GM12878 (cell line): Measurements from ENCODE around the gene RCC1. TPM values are rescaled to one million over a fixed set of nuclear protein-coding genes. Genes with fewer than 3 reads are reported as not detected.
A peak's percentile ranks its signal among the peaks of the same experiment; 100 is the strongest.

Experiments
- ATAC-seq: fragments of 200-7000 bp; cut with Tn5 transposase; 3 replicates; pipeline ENCODE4 v1.9.1; 2020; ENCODE audit warnings: mild to moderate bottlenecking, moderate library complexity
- Bru-seq: library from RNA; stranded (reverse); fragments of 400-500 nt; gene quantifications from one replicate; lab custom pipeline; 2021; lab: Mats Ljungman, UMichigan
- BruChase-seq, 2 experiments: library from RNA; stranded (reverse); fragments of 400-500 nt; gene quantifications; one replicate each; lab custom pipeline; 2021; lab: Mats Ljungman, UMichigan
- BruUV-seq: library from RNA; stranded (reverse); fragments of 400-500 nt; replicated peaks from 2 replicates; lab custom pipeline; 2021; lab: Mats Ljungman, UMichigan
- CTCF ChIA-PET: fragments of 300-600 bp; sonication (Branson Sonifier 250); formaldehyde crosslinking; extraction: SDS; loops from one replicate; lab custom pipeline; 2021; ENCODE audit warnings: inconsistent platforms; lab: Yijun Ruan, JAX
- POLR2A ChIA-PET: fragments of 350-600 bp; formaldehyde crosslinking; extraction: SDS; loops from one replicate; lab custom pipeline; 2021; ENCODE audit warnings: inconsistent platforms; lab: Charles Lee
- RAD21 ChIA-PET: fragments of 300-600 bp; sonication (Branson Sonifier 250); formaldehyde crosslinking; loops from one replicate; lab custom pipeline; 2023; ENCODE audit warnings: antibody characterized with exemption; ENCODE audit not compliant: unreplicated experiment; lab: Charles Lee
- SMC1A ChIA-PET: fragments of 300-600 bp; sonication (Branson Sonifier 250); formaldehyde crosslinking; loops from one replicate; lab custom pipeline; 2023; ENCODE audit not compliant: unreplicated experiment, uncharacterized antibody; lab: Charles Lee
- DNase-seq: peaks from one replicate; pipeline ENCODE4 v3.0.0-alpha.2; 2011; ENCODE audit warnings: low read depth, low spot score
- FAIRE-seq: peaks from 3 replicates; lab custom pipeline; 2011; peaks lifted over from hg19 to GRCh38; lab: Jason Lieb, UNC
- H2AFZ ChIP-seq: 2 replicates; pipeline ENCODE4 v1.6.0; 2011; ENCODE audit warnings: low read depth, low read length, control low read depth; ENCODE audit not compliant: control insufficient read depth
- H3K27ac ChIP-seq: 2 replicates; pipeline ENCODE4 v1.5.1; 2011; ENCODE audit warnings: control low read depth; ENCODE audit not compliant: control insufficient read depth, insufficient read depth
- H3K27me3 ChIP-seq, 2 experiments: replicated peaks in 1 of 2; 2 replicates each; pipeline versions ENCODE4 v1.6.0 to v1.6.1; 2011; ENCODE audit warnings: low read length in 1 of 2; ENCODE audit not compliant: control insufficient read depth in 2 of 2, insufficient read depth in 2 of 2
- H3K36me3 ChIP-seq, 2 experiments: 2 replicates each; pipeline ENCODE4 v1.5.1; 2011; ENCODE audit warnings: low read length in 1 of 2; ENCODE audit not compliant: control insufficient read depth in 2 of 2, insufficient read depth in 2 of 2
- H3K4me1 ChIP-seq: 2 replicates; pipeline ENCODE4 v1.6.1; 2011; ENCODE audit warnings: mild to moderate bottlenecking, low read length, moderate library complexity, mixed read lengths; ENCODE audit not compliant: control insufficient read depth, insufficient read depth
- H3K4me2 ChIP-seq: 2 replicates; pipeline ENCODE4 v1.6.0; 2011; ENCODE audit warnings: control low read depth; ENCODE audit not compliant: control insufficient read depth, insufficient read depth
- H3K4me3 ChIP-seq: fragments of 200-600 bp; sonication (generic); 2 replicates; pipeline ENCODE4 v1.5.1; 2016
- H3K79me2 ChIP-seq: 2 replicates; pipeline ENCODE4 v1.6.0; 2011; ENCODE audit warnings: low read length; ENCODE audit not compliant: control insufficient read depth, insufficient read depth
- H3K9ac ChIP-seq: 2 replicates; pipeline ENCODE4 v1.8.0; 2011; ENCODE audit warnings: low read length, control low read depth, mixed read lengths; ENCODE audit not compliant: control insufficient read depth, insufficient read depth
- H3K9me3 ChIP-seq: replicated peaks from 3 replicates; pipeline ENCODE4 v1.5.1; 2011; ENCODE audit warnings: mild to moderate bottlenecking, low read length; ENCODE audit not compliant: control insufficient read depth, insufficient read depth
- H4K20me1 ChIP-seq: 2 replicates; pipeline ENCODE4 v1.6.0; 2011; ENCODE audit not compliant: control insufficient read depth, insufficient read depth
- BCL11A ChIP-seq: IDR thresholded peaks from 2 replicates; pipeline ENCODE4 v1.6.1; 2011; ENCODE audit warnings: low read depth, low read length
- HSF1 ChIP-seq: fragments of 150-350 bp; IDR thresholded peaks from 2 replicates; pipeline ENCODE4 v1.6.1; 2014; ENCODE audit warnings: mild to moderate bottlenecking, low read depth, low read length
- KLF5 ChIP-seq: fragments of 450-650 bp; IDR thresholded peaks from 2 replicates; pipeline ENCODE4 v1.6.1; 2014; ENCODE audit warnings: mild to moderate bottlenecking; ENCODE audit not compliant: partially characterized antibody
- POLR2AphosphoS5 ChIP-seq: IDR thresholded peaks from 2 replicates; pipeline ENCODE4 v1.6.1; 2011; ENCODE audit warnings: mild to moderate bottlenecking, low read length, inconsistent platforms
- PRDM15 ChIP-seq: fragments of 450-650 bp; formaldehyde crosslinking; IDR thresholded peaks from 2 replicates; pipeline ENCODE4 v1.4.0; 2020; ENCODE audit warnings: mild to moderate bottlenecking, moderate library complexity
- SPI1 ChIP-seq: IDR thresholded peaks from 2 replicates; pipeline ENCODE4 v1.6.1; 2011; ENCODE audit warnings: low read depth, mild to moderate bottlenecking, low read length, moderate library complexity, borderline replicate concordance; ENCODE audit not compliant: insufficient read depth
- SUZ12 ChIP-seq: fragments of 200-600 bp; sonication (generic); IDR thresholded peaks from one replicate; pipeline ENCODE4 v1.6.1; 2018; ENCODE audit warnings: antibody characterized with exemption, mild to moderate bottlenecking; ENCODE audit not compliant: unreplicated experiment
- TARDBP ChIP-seq: IDR thresholded peaks from 2 replicates; pipeline ENCODE4 v1.6.1; 2016; ENCODE audit warnings: borderline replicate concordance
- ZNF274 ChIP-seq: IDR thresholded peaks from one replicate; pipeline ENCODE4 v1.8.0; 2011; ENCODE audit not compliant: insufficient read length, insufficient read depth
- WGBS: methylation state at CpG from one replicate; pipeline ENCODE4 v1.1.6; 2016; ENCODE audit warnings: low lambda C conversion rate; ENCODE audit not compliant: insufficient replicate concordance, insufficient coverage; ENCODE audit errors: missing lambda C conversion rate; 5-methylcytosine and 5-hydroxymethylcytosine counted together
- in situ Hi-C: fragments of 300-500 bp; cut with MboI; formaldehyde crosslinking; loops from 9 replicates; pipeline ENCODE4 v1.14.3; 2018; ENCODE audit warnings: mixed read lengths
- intact Hi-C: fragments of 100-400 bp; cut with micrococcal nuclease; formaldehyde crosslinking; loops from one replicate; pipeline ENCODE4 v1.14.2; 2022; ENCODE audit not compliant: unreplicated experiment
- long read RNA-seq, 2 experiments: library from polyadenylated mRNA; unstranded; transcript quantifications; one replicate each; pipeline ENCODE4 v2.0.0, GENCODE V29; 2019 to 2020
- polyA minus RNA-seq, 3 experiments: library from RNA; depleted of rRNA, polyadenylated mRNA; stranded (reverse); fragments of >200 nt; gene quantifications; 2 replicates each; pipeline ENCODE4 v1.2.3, GENCODE V29; 2011
- polyA plus RNA-seq, 11 experiments: library from polyadenylated mRNA; depleted of rRNA in 4 of 11; unstranded in 6 of 11; stranded (reverse) in 5 of 11; fragments of >200 nt; fragmentation: Nextera tagmentation in 4 of 11; fragmentation: Illumina TruSeq in 1 of 11; extraction: Ambion mirVana in 4 of 11; extraction: Trizol in 1 of 11; gene quantifications; 1 replicate in 1 of 11; 2 replicates in 10 of 11; pipeline versions ENCODE4 v1.2.1 to v1.2.3, GENCODE V29; 2011 to 2016; ENCODE audit warnings: inconsistent platforms in 2 of 11, missing spikeins in 2 of 11, low read depth in 1 of 11
- total RNA-seq, 4 experiments: library from RNA; depleted of rRNA in 3 of 4; stranded (reverse); fragments of >200 nt in 3 of 4; fragmentation: Illumina TruSeq in 1 of 4; extraction: Trizol in 1 of 4; gene quantifications; 2 replicates each; pipeline versions ENCODE4 v1.2.1 to v1.2.3, GENCODE V29; 2013 to 2021

RCC1 gene, protein sequence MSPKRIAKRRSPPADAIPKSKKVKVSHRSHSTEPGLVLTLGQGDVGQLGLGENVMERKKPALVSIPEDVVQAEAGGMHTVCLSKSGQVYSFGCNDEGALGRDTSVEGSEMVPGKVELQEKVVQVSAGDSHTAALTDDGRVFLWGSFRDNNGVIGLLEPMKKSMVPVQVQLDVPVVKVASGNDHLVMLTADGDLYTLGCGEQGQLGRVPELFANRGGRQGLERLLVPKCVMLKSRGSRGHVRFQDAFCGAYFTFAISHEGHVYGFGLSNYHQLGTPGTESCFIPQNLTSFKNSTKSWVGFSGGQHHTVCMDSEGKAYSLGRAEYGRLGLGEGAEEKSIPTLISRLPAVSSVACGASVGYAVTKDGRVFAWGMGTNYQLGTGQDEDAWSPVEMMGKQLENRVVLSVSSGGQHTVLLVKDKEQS
- total RNA-seq (2013; cell fraction: nucleolus; rRNA removed): 32.4 and 36.3 TPM in 2 replicates
- total RNA-seq (2014; rRNA removed): 69.0 and 78.6 TPM in 2 replicates
- 66.3 and 71.8 TPM in 2 replicates for total RNA-seq (2014; rRNA removed; fragmentation: Illumina TruSeq; extraction: Trizol)
- 79.4 and 86.2 TPM in 2 replicates for total RNA-seq (2021)
- 28.7 TPM for polyA plus RNA-seq (2011; ENCODE audit: low read depth)
- 45.4 and 64.5 TPM in 2 replicates for polyA plus RNA-seq (2011; rRNA removed)
- polyA plus RNA-seq (2011; cell fraction: cytosol; rRNA removed): 76.0 and 79.8 TPM in 2 replicates
- polyA plus RNA-seq (2011; cell fraction: nucleus; rRNA removed): 62.4 and 81.8 TPM in 2 replicates
- 35.2 and 39.0 TPM in 2 replicates for polyA plus RNA-seq (2012)
- 69.6 and 99.4 TPM in 2 replicates for polyA plus RNA-seq (2014; fragmentation: Illumina TruSeq; extraction: Trizol)
- 10 to 100 TPM in 1 of 2 experiments, 1 to 10 TPM in 1; 8.3 to 15.2 TPM for polyA plus RNA-seq (2014; fragmentation: Nextera tagmentation; extraction: Ambion mirVana)
- 77.5 and 85.3 TPM in 2 replicates for polyA plus RNA-seq (2014; rRNA removed)
- 10 to 100 TPM; 71.0 to 78.7 TPM for polyA plus RNA-seq (2016; fragmentation: Nextera tagmentation; extraction: Ambion mirVana)
- polyA minus RNA-seq (2011; rRNA and poly(A)+ RNA removed): 80.5 and 117 TPM in 2 replicates
- polyA minus RNA-seq (2011; cell fraction: cytosol; rRNA and poly(A)+ RNA removed): 16.3 and 25.6 TPM in 2 replicates
- 12.7 and 28.6 TPM in 2 replicates for polyA minus RNA-seq (2011; cell fraction: nucleus; rRNA and poly(A)+ RNA removed)
- Bru-seq, nascent RNA: percentile 80 among the genes with signal in this experiment
- percentile 81 among the genes with signal in this experiment for BruChase-seq, experiment 1, labeled RNA remaining after a 6-hour chase
- BruChase-seq, experiment 2, labeled RNA remaining after a 2-hour chase: percentile 76 among the genes with signal in this experiment
- long read RNA-seq, experiment 1, transcript RCC1-202 (10 exons, 2,424 nt): major isoform, 25 of 58 reads
- long read RNA-seq, experiment 1, partial matches to known transcripts: 7 of 58 reads
- long read RNA-seq, experiment 1, other reads (novel, unspliced or antisense): 21 of 58 reads
- long read RNA-seq, experiment 2, transcript RCC1-201 (11 exons, 1,577 nt): minor isoform, 5 of 104 reads
- long read RNA-seq, experiment 2, transcript RCC1-202 (10 exons, 2,424 nt): major isoform, 46 of 104 reads
- long read RNA-seq, experiment 2, partial matches to known transcripts: 11 of 104 reads
- long read RNA-seq, experiment 2, other reads (novel, unspliced or antisense): 39 of 104 reads

DNA sequence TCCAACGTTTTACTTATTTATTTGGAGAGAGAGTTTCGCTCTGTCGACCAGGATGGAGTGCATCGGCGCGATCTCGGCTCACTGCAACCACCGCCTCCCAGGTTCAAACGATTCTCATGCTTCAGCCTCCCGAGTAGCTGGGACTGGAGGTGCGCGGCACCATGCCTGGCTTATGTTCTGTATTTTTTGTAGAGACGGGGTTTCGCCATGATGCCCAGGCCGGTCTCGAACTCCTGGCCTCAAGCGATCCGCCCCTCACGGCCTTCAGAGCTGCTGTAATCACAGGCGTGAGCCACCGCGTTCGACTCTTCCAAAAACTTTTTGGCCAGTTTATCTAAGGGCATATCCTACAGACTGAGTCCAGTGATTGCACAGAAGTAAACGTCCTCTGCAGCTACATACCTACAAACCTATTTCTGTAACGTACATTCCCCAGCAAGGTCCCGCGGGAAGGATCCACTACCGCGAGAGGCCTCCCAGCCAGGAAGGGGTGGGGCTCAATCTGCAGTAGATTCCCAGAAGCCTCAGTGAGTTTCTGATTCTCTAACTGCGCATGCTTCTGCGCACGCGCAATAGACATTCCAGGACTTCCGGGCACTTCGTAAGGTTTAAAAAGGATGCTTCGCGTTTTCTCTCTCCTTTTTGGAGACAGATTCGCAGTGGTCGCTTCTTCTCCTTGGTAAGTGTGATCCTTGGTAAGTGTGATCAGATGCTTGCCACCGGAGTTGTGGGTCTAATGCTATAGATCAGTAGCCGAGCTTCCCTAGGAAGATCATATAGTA lies at the start of gene RCC1:
Gene RCC1, plus strand, starts transcription at position 638 of the 782 bp plus-strand sequence. CDS start 23,824 bp downstream, outside the sequence.
- ChIA-PET CTCF (interaction anchor here (0.7 to 8.9 kb wide), 5 partner anchors 10 to 257 kb away, joined by 3 to 58 read pairs (median 4); no protein-coding TSS in a partner anchor), SMC1A (interaction anchor here (0.6 to 0.9 kb wide), 3 partner anchors 9 to 133 kb away, joined by 3 read pairs; no protein-coding TSS in a partner anchor), RAD21 (interaction anchor here (0.9 to 3.8 kb wide), 3 partner anchors 92 to 257 kb away, joined by 3 to 16 read pairs (median 3); no protein-coding TSS in a partner anchor), POLR2A (interaction anchor here (0.6 to 8.7 kb wide), 9 partner anchors 11 to 732 kb away, joined by 3 to 81 read pairs (median 4); partner anchors contain the start of genes MED18 and STX12)
- Histone ChIP-seq H3K79me2 (peaks cover 54% of the 10 kb centered on the region), H3K4me3 (peak within 1 kb of the TSS; percentile 84), H3K9me3 (no peaks in the 10 kb centered on the region; the same call in 2 of the 3 replicates), H3K27me3 (no peaks in the 10 kb centered on the region), H3K27ac (peak within 1 kb of the TSS; percentile 94), H3K9ac (peak within 1 kb of the TSS; percentile 100), H3K4me1 (peaks cover 10% of the 10 kb centered on the region), H3K4me2 (peak within 1 kb of the TSS; percentile 94), H3K36me3 (peaks cover 19 to 32% of the 10 kb centered on the region in 2 experiments), H4K20me1 (peaks cover 5% of the 10 kb centered on the region), H2AFZ (peak within 1 kb of the TSS; percentile 89)
- in situ Hi-C loops: no loop called here
- TSS peak; percentile 98 for BruUV-seq
- ATAC-seq (peak; percentile 80), DNase-seq (peak; percentile 98), FAIRE-seq (peak; percentile 13)
- under 1% methylated on average over 41 of the region's 41 CpGs for WGBS
- intact Hi-C loops: loop anchor here (1.0 kb wide), 1 partner anchor 257 kb away; no protein-coding TSS in a partner anchor
- TF ChIP-seq PRDM15 (CRISPR knock-in tag): no peak
- no peak for TF ChIP-seq HSF1
- no peak for TF ChIP-seq ZNF274
- peak; percentile 100 for TF ChIP-seq POLR2AphosphoS5
- no peak for TF ChIP-seq TARDBP
- TF ChIP-seq KLF5: no peak
- TF ChIP-seq SPI1: peak; percentile 42; the same call in 1 of the 2 replicates
- TF ChIP-seq SUZ12: no peak
- TF ChIP-seq BCL11A: 0 out of 2 replicates have a peak, but pooled peaks have one; percentile 13
